Retinal pigment epithelial cell (primary cell): ENCODE results near the gene PPP4R2.
"Not testable (repeated sequence)": the region's sequence is repeated elsewhere in the genome, so short reads cannot be mapped to it uniquely, and the experiment has no call there.

Experiments
- DNase-seq: peaks from one replicate; pipeline ENCODE4 v3.0.0-alpha.2; 2010; ENCODE audit warnings: low read depth
- H3K4me3 ChIP-seq: 2 replicates; pipeline ENCODE4 v1.5.1; 2011; ENCODE audit warnings: mild to moderate bottlenecking, low read length, control low read depth, moderate library complexity
- CTCF ChIP-seq: conservative IDR thresholded peaks from 2 replicates; pipeline ENCODE4 v1.5.1; 2011; ENCODE audit warnings: low read depth, low read length, control low read depth, inconsistent platforms

PPP4R2 gene

GRCh38 chr3:73055583-73055982 lies 59.0 kb downstream of the PPP4R2 start:
- DNase-seq = no peak
- TF ChIP-seq CTCF = no peak
- no peak overlapping the region for H3K4me3 ChIP-seq

- TF ChIP-seq CTCF = peak; percentile 40
- no peak overlapping the region for H3K4me3 ChIP-seq
- DNase-seq = no peak
Measured at GRCh38 chr3:73056014-73056844, 59.6 kb downstream of the PPP4R2 start.

GRCh38 chr3:73056845-73057150 lies 60.2 kb downstream of the PPP4R2 start:
- no peak overlapping the region for H3K4me3 ChIP-seq
- DNase-seq = no peak
- TF ChIP-seq CTCF = no peak

GRCh38 chr3:73060302-73060723 lies 63.7 kb downstream of the PPP4R2 start:
- H3K4me3 ChIP-seq = no peak overlapping the region
- DNase-seq = no peak
- TF ChIP-seq CTCF = no peak

- DNase-seq = no peak
- H3K4me3 ChIP-seq = no peak within 1 kb of the TSS
- no peak for TF ChIP-seq CTCF
Measured at GRCh38 chr3:73061416-73061815, 64.8 kb downstream of the PPP4R2 start, which contains the start of gene EBLN2. Gene EBLN2, plus strand, starts transcription at chr3:73061659. Its CDS starts 423 bp downstream, at chr3:73062082.

GRCh38 chr3:73066243-73066642 lies 69.6 kb downstream of the PPP4R2 start:
- H3K4me3 ChIP-seq, DNase-seq: not testable (repeated sequence)

GRCh38 chr3:73068419-73068818 lies 71.8 kb downstream of the PPP4R2 start:
- H3K4me3 ChIP-seq = no peak overlapping the region
- no peak for DNase-seq
- TF ChIP-seq CTCF = no peak
